K562 (cell line): ENCODE results near the gene TRMU. TPM values are rescaled to one million over a fixed set of nuclear protein-coding genes. Genes with fewer than 3 reads are reported as not detected.

Source experiments
- ATAC-seq: fragments of 200-7000 bp; cut with Tn5 transposase; 3 replicates; pipeline ENCODE4 v1.9.1; 2020; ENCODE audit warnings: moderate library complexity
- BruUV-seq: library from RNA; stranded (reverse); fragments of 400-500 nt; replicated peaks from 2 replicates; lab custom pipeline; 2021; lab: Mats Ljungman, UMichigan
- CTCF ChIA-PET: fragments of 300-600 bp; formaldehyde crosslinking; extraction: SDS; loops from one replicate; lab custom pipeline; 2021; ENCODE audit warnings: low intra/inter-chr PET ratio; lab: Yijun Ruan, JAX
- POLR2A ChIA-PET: fragments of 300-600, 350-650 bp; sonication (Branson Sonifier 250); formaldehyde crosslinking; extraction: SDS; loops from one replicate; lab custom pipeline; 2021; ENCODE audit warnings: antibody characterized with exemption, inconsistent platforms; lab: Yijun Ruan, JAX
- DNase-seq, 4 experiments: peaks; one replicate each; pipeline versions ENCODE4 v3.0.0 to v3.0.0-alpha.2; 2011 to 2018; ENCODE audit warnings: low spot score in 3 of 4, mixed read lengths in 3 of 4; ENCODE audit errors: extremely low read depth in 1 of 4
- FAIRE-seq: peaks from 2 replicates; lab custom pipeline; 2011; peaks lifted over from hg19 to GRCh38; lab: Jason Lieb, UNC
- H2AFZ ChIP-seq: 2 replicates; pipeline ENCODE4 v1.6.0; 2011; ENCODE audit warnings: low read depth, low read length, control low read depth, inconsistent platforms
- H3K27ac ChIP-seq: fragments of 200-600 bp; 3 replicates; pipeline ENCODE4 v1.8.0; 2011; ENCODE audit warnings: low read depth, mild to moderate bottlenecking, control low read depth, inconsistent platforms, low read length, moderate library complexity, mixed read lengths; ENCODE audit errors: extremely low read depth
- H3K27me3 ChIP-seq, 2 experiments: fragments of 300-600 bp in 1 of 2; 2 replicates in 1 of 2; 3 replicates in 1 of 2; pipeline versions ENCODE4 v1.6.0 to v1.8.0; 2011; ENCODE audit warnings: inconsistent platforms in 2 of 2, low read length in 2 of 2, mild to moderate bottlenecking in 1 of 2, mixed read lengths in 1 of 2, moderate library complexity in 1 of 2; ENCODE audit not compliant: control insufficient read depth in 2 of 2, insufficient read depth in 2 of 2
- H3K36me3 ChIP-seq: fragments of 300-600 bp; 3 replicates; pipeline ENCODE4 v1.8.0; 2011; ENCODE audit warnings: mild to moderate bottlenecking, low read length, inconsistent platforms; ENCODE audit not compliant: control insufficient read depth, insufficient read depth
- H3K4me1 ChIP-seq, 2 experiments: fragments of 200-600 bp in 1 of 2; replicated peaks in 1 of 2; 2 replicates in 1 of 2; 3 replicates in 1 of 2; pipeline versions ENCODE4 v1.5.1 to v1.8.0; 2011; ENCODE audit warnings: inconsistent platforms in 2 of 2, low read length in 2 of 2, mild to moderate bottlenecking in 1 of 2, mixed read lengths in 1 of 2, moderate library complexity in 1 of 2; ENCODE audit not compliant: control insufficient read depth in 2 of 2, insufficient read depth in 2 of 2
- H3K4me2 ChIP-seq: 2 replicates; pipeline ENCODE4 v1.6.1; 2011; ENCODE audit warnings: low read length, control low read depth, inconsistent platforms, mixed read lengths; ENCODE audit not compliant: insufficient read depth
- H3K4me3 ChIP-seq: fragments of 200-600 bp; sonication (generic), shearing (Covaris generic); 2 replicates; pipeline ENCODE4 v1.5.1; 2016; ENCODE audit warnings: control low read depth, inconsistent platforms
- H3K79me2 ChIP-seq: fragments of 200-600 bp; 3 replicates; pipeline ENCODE4 v1.8.0; 2011; ENCODE audit warnings: low read length, inconsistent platforms; ENCODE audit not compliant: control insufficient read depth, insufficient read depth
- H3K9ac ChIP-seq, 2 experiments: 2 replicates each; pipeline versions ENCODE4 v1.6.0 to v1.6.1; 2011; ENCODE audit warnings: low read depth in 2 of 2, low read length in 2 of 2, control low read depth in 1 of 2, inconsistent platforms in 1 of 2, mild to moderate bottlenecking in 1 of 2, mixed read lengths in 1 of 2; ENCODE audit not compliant: insufficient read depth in 1 of 2
- H3K9me1 ChIP-seq: one replicate; pipeline ENCODE4 v1.6.0; 2011; ENCODE audit warnings: inconsistent platforms, mild to moderate bottlenecking, low read length, moderate library complexity; ENCODE audit not compliant: control insufficient read depth, insufficient read depth
- H3K9me3 ChIP-seq: replicated peaks from 2 replicates; pipeline ENCODE4 v1.5.1; 2011; ENCODE audit warnings: low read depth, low read length, inconsistent platforms; ENCODE audit not compliant: control insufficient read depth, insufficient read depth
- H4K20me1 ChIP-seq: replicated peaks from 2 replicates; pipeline ENCODE4 v1.6.1; 2011; ENCODE audit warnings: low read length, inconsistent platforms, mixed read lengths; ENCODE audit not compliant: control insufficient read depth, insufficient read depth
- ESRRB ChIP-seq: fragments of 250-450 bp; sonication (Bioruptor Pico); IDR thresholded peaks from 2 replicates; pipeline ENCODE4 v1.5.0; 2020; ENCODE audit warnings: mild to moderate bottlenecking, moderate library complexity, borderline replicate concordance
- HCFC1 ChIP-seq: IDR thresholded peaks from 2 replicates; pipeline ENCODE4 v1.6.1; 2012; ENCODE audit warnings: low read depth, low read length, improper control_type of control experiment
- KAT7 ChIP-seq: sonication (generic); formaldehyde crosslinking; IDR thresholded peaks from 2 replicates; pipeline ENCODE4 v1.8.0; 2022; ENCODE audit warnings: missing genetic modification reagents, mild to moderate bottlenecking, borderline replicate concordance
- RBM39 ChIP-seq: fragments of 200-400 bp; formaldehyde crosslinking; optimal IDR thresholded peaks from 2 replicates; pipeline ENCODE3; 2018; ENCODE audit warnings: low read depth, low read length
- SRSF3 ChIP-seq: fragments of 200-400 bp; formaldehyde crosslinking; IDR thresholded peaks from 2 replicates; pipeline ENCODE4 v1.6.1; 2016; ENCODE audit warnings: mild to moderate bottlenecking, low read length, moderate library complexity; ENCODE audit not compliant: insufficient read depth
- ZNF23 ChIP-seq: fragments of 250-450 bp; sonication (Bioruptor Pico); IDR thresholded peaks from 2 replicates; pipeline ENCODE4 v1.4.0; 2020; ENCODE audit warnings: mild to moderate bottlenecking
- ZNF311 ChIP-seq: fragments of 250-450 bp; sonication (Bioruptor Pico); IDR thresholded peaks from 2 replicates; pipeline ENCODE4 v1.4.0; 2020; ENCODE audit warnings: mild to moderate bottlenecking, moderate library complexity
- ZNF75A ChIP-seq: fragments of 450-650 bp; formaldehyde crosslinking; IDR thresholded peaks from 2 replicates; pipeline ENCODE4 v1.4.0; 2020; ENCODE audit warnings: mild to moderate bottlenecking
- WGBS: fragments of 100-300 bp; shearing (Covaris generic); methylation state at CpG from one replicate; pipeline ENCODE4 v1.1.6; 2016; ENCODE audit warnings: low coverage, mixed read lengths; ENCODE audit not compliant: insufficient coverage; ENCODE audit errors: missing lambda C conversion rate; 5-methylcytosine and 5-hydroxymethylcytosine counted together
- in situ Hi-C: fragments of 300-500 bp; cut with MboI; formaldehyde crosslinking; loops from 4 replicates; pipeline ENCODE4 v1.15.0; 2018; ENCODE audit warnings: inconsistent platforms, mixed read lengths
- intact Hi-C: fragments of 100-400 bp; cut with micrococcal nuclease; formaldehyde crosslinking; loops from 2 replicates; pipeline ENCODE4 v1.14.2; 2022
- polyA plus RNA-seq, 8 experiments: library from polyadenylated mRNA; depleted of rRNA in 4 of 8; stranded (reverse) in 5 of 8; unstranded in 3 of 8; fragments of >200 nt; fragmentation: Nextera tagmentation in 2 of 8; fragmentation: Illumina TruSeq in 1 of 8; extraction: Ambion mirVana in 2 of 8; extraction: Trizol in 1 of 8; gene quantifications; 2 replicates each; pipeline versions ENCODE4 v1.2.1 to v1.2.3, GENCODE V29; 2011 to 2014; ENCODE audit warnings: inconsistent platforms in 1 of 8, missing spikeins in 1 of 8
- total RNA-seq, 7 experiments: library from RNA; depleted of rRNA in 6 of 7; stranded (reverse); fragments of >200 nt in 6 of 7; fragmentation: Illumina TruSeq in 2 of 7; extraction: Trizol in 2 of 7; gene quantifications; 2 replicates each; pipeline versions ENCODE4 v1.2.1 to v1.2.3, GENCODE V29; 2011 to 2021; ENCODE audit warnings: low replicate concordance in 1 of 7

Gene TRMU
- total and polyA plus RNA-seq, 9 of the 15 experiments (the other 6 are each of a cell fraction or from before 2014, with no cell fraction given): 2.3 to 49.9 (median 35.3) TPM

- no peak overlapping the region for H3K4me3 ChIP-seq
- ChIA-PET CTCF (no interaction called here), POLR2A (no interaction called here)
- no peaks in the 10 kb centered on the region for H3K79me2 ChIP-seq
- no peak for TF ChIP-seq KAT7 (CRISPR knock-in tag)
- no peak for TF ChIP-seq ESRRB (CRISPR knock-in tag)
- TF ChIP-seq ZNF75A (CRISPR knock-in tag): no peak
- TF ChIP-seq HCFC1: no peak
- TF ChIP-seq ZNF23: no peak
- TF ChIP-seq RBM39: no peak
- no peak for TF ChIP-seq ZNF311 (CRISPR knock-in tag)
- FAIRE-seq (no peak), DNase-seq (no peak), ATAC-seq (no peak)
- no peak overlapping the region for H3K4me2 ChIP-seq
- in situ Hi-C loops: no loop called here
- H3K9me3 ChIP-seq: no peaks in the 10 kb centered on the region
- WGBS: 96% methylated on average over 7 of the region's 20 CpGs
- peaks cover 90% of the 10 kb centered on the region; the same call in 2 of the 3 replicates for H3K36me3 ChIP-seq
- no peaks in the 10 kb centered on the region for H3K4me1 ChIP-seq
- intact Hi-C loops: no loop called here
- H3K27me3 ChIP-seq: no peaks in the 10 kb centered on the region
- BruUV-seq: no TSS peak
- no peak overlapping the region for H3K9ac ChIP-seq
- peaks cover 3% of the 10 kb centered on the region; the same call in 1 of the 2 replicates for H4K20me1 ChIP-seq
- no peak overlapping the region for H3K27ac ChIP-seq
- H3K9me1 ChIP-seq: no peaks in the 10 kb centered on the region
- H2AFZ ChIP-seq: no peak overlapping the region
Measured at GRCh38 chr22:46350646-46351045, 15.1 kb downstream of the TRMU start.

DNA sequence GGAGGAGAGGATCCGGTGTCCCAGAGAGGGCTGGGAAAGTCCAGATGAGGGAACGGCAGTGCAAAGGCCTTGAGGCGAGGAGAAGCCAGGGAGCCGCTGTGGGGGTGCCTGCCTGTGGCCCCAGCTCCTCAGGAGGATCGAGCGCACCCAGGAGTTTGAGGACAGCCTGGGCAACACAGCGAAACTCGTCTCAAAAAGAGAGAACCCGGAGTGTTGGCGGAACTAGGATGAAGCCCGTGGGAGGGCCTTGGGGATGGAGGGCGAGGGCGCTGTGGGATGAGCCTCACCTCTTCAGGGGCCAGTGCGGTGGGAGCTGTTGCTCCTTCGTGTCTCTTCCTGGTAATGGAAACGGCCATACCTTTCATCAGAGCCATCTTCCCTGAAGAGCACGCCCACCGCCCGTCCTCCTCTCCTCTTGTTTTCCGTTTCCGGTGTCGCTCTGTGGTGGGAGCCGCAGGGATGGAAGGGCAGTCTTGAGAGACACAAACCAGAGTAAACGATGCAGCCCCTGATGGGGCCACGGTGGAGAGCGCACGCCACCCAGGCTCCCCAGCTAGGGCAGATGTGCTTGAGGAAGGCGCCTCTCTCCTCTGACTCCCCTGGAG, 15.7 kb downstream of the TRMU start:
- POLR2A ChIA-PET: no interaction called here
- intact Hi-C loops: no loop called here
- Histone ChIP-seq H3K4me3 (no peak overlapping the region), H3K27ac (no peak overlapping the region), H3K4me1 (no peaks in the 10 kb centered on the region), H2AFZ (no peak overlapping the region), H3K79me2 (no peaks in the 10 kb centered on the region), H3K9ac (no peak overlapping the region), H3K4me2 (no peak overlapping the region), H3K9me1 (no peaks in the 10 kb centered on the region), H3K9me3 (no peaks in the 10 kb centered on the region), H4K20me1 (peaks cover 3% of the 10 kb centered on the region; the same call in 1 of the 2 replicates), H3K27me3 (no peaks in the 10 kb centered on the region), H3K36me3 (peaks cover 90% of the 10 kb centered on the region; the same call in 2 of the 3 replicates)
- in situ Hi-C loops: no loop called here
- FAIRE-seq: no peak
- no TSS peak for BruUV-seq
- CTCF ChIA-PET: no interaction called here
- 98% methylated on average over 6 of the region's 28 CpGs for WGBS
- TF ChIP-seq SRSF3: no peak
- no peak for ATAC-seq
- DNase-seq: no peak
